ENCODE measurements around the gene SGK1. TPM values are rescaled to one million over a fixed set of nuclear protein-coding genes. Genes with fewer than 3 reads are reported as not detected.
"Not testable (repeated sequence)": the region's sequence is repeated elsewhere in the genome, so short reads cannot be mapped to it uniquely, and the experiment has no call there.

Gene SGK1
- total RNA-seq, 1 donor from 2014 or later: 175 TPM

DNA sequence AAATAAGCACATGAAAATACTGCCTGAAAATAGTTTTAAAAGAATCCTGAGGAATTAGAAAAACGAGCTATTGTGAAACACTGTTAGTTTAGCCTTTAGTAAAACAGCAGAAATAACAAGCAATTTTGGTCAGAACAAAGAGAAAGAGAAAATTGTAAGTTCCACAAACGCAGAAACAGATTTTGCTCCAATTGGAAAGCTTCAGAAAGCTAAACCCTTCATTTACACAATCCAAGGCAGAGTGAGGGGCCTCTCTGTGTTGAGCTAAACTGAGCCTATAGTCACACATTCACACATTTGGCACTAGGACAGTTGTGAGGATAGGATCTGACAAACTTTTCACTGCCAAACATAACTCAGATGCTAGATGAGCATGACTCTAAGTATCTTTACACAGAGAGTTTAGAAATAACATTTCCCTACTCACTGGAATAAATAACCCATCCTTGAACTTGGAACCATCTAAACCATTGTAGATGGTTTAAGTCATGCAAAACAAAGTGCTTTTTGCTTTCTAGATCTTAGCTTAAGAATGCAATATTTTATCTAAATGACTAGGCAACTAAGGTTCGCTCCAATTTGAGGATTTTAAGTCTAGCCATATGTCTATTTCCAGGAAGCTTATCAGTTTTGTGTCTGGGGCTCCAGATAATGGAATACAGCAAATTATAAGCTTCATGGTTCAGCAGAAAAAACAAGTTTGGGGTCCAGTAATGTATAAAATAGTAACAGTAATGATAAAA is 122.6 kb downstream of the SGK1 start:
- no peak for DNase-seq (ENCODE audit: low read depth)
- TF ChIP-seq, protein P1, sequence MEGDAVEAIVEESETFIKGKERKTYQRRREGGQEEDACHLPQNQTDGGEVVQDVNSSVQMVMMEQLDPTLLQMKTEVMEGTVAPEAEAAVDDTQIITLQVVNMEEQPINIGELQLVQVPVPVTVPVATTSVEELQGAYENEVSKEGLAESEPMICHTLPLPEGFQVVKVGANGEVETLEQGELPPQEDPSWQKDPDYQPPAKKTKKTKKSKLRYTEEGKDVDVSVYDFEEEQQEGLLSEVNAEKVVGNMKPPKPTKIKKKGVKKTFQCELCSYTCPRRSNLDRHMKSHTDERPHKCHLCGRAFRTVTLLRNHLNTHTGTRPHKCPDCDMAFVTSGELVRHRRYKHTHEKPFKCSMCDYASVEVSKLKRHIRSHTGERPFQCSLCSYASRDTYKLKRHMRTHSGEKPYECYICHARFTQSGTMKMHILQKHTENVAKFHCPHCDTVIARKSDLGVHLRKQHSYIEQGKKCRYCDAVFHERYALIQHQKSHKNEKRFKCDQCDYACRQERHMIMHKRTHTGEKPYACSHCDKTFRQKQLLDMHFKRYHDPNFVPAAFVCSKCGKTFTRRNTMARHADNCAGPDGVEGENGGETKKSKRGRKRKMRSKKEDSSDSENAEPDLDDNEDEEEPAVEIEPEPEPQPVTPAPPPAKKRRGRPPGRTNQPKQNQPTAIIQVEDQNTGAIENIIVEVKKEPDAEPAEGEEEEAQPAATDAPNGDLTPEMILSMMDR (conservative IDR thresholded peaks at IDR 0.05; ENCODE audit: low read depth, low read length): no peak

DNA sequence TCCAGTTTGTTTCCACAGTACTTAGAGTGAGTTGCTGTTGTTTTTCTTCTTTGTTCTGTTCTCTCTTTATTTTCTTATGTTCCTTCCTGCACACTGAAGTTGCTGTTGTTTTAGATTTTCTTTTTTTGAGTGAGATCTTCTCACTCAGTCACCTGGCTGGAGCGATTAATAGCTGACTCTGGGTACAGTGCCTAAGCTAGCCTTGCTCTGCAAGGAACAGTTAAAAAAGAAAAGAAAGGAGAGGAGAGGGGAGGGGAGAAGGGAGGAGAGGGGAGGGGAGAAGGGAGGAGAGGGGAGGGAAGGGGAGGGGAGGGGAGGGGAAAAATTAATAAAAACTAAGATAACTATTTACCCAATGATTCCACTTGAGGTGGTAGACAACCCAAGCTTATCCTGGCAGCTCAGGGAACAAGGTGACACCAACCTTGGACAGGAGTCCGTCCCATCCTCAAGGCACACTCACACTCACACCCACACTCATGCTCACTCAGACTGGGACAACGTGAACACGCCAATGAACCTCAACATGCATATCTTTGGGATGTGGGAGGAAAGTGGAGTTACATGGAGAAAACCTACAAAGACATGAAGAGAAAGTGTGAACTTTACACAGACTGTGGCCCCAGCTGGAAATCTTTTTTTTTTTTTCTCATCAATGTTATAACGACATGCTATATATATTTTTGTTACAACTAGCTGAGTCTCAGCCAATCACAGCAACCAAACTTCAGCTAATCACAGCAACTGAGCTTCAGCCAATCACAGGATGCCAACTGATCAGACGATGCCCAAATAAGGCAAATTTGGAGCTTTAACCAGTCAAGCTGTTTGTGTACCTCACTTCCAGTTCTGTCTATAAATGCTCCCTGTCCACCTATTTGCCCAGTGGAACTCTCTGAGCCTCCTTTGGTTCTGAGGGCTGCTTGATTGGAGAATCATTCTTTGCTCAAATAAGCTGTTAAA is 124.1 kb downstream of the SGK1 start:
- H3K4me3 ChIP-seq (ENCODE audit: low read depth, low read length): no peak overlapping the region
- TF ChIP-seq, protein P1 (conservative IDR thresholded peaks at IDR 0.05; ENCODE audit: low read depth, low read length): no peak
- no peak for DNase-seq (ENCODE audit: low read depth)

More for the DNA sequence above, 122.6 kb downstream of the SGK1 start:
- no peak overlapping the region for H3K4me3 ChIP-seq (ENCODE audit: low read depth, low read length)

DNA sequence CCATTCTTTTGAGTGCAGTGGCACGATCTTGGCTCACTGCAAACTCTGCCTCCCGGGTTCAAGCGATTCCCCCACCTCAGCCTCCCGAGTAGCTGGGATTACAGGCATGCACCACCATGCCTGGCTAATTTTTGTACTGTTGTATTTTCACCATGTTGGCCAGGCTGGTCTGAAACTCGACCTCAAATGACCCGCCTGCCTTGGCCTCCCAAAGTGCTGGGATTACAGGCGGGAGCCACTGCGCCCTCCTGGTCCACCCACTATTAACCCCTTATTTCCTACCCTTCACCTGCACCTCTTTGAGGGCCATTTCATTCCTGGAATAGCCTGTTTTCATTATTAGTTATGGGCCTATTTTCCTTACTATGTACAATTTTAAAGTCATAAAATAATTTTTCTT is 125.3 kb downstream of the SGK1 start:
- not testable (repeated sequence) for H3K4me3 ChIP-seq (ENCODE audit: low read depth, low read length); DNase-seq (ENCODE audit: low read depth)

DNA sequence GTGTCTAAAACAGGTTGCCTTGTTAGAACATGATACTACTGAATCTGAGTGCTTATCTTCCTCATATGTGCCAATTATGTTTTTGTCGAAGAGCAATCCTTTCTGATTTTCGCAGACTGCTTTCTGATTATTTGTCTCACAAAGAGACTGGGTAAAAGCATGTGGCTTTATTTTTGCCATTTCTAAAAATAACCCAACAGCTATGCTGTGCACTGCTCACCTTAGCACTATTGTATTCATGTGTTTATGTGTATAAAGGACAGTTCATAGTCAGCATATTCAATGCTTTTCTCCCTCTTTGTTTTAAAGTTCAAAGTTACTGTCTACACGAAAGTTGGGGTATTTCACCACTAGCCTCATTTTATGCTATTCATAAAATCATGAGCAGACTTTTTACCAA is 127.0 kb downstream of the SGK1 start:
- TF ChIP-seq, protein P1 (conservative IDR thresholded peaks at IDR 0.05; ENCODE audit: low read depth, low read length): no peak
- H3K4me3 ChIP-seq (ENCODE audit: low read depth, low read length): no peak overlapping the region
- DNase-seq (ENCODE audit: low read depth): no peak

DNA sequence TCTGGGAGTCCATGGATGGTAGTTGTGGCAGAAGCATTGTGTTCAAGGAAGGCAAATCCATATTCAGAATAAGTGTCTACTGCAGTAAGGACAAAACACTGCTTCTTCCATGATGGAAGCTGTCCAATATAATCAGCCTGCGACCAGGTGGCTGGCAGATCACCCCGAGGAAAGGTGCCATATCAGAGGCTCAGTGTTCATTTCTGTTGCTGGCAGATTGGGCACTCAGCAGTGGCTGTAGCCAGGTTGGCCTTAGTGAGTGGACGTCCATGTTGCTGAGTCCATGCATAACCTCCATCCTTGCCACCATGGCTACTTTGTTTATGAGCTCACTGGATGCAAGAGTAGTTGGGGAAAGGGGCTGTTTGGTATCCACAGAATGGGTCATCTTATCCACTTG is 130.2 kb downstream of the SGK1 start:
- TF ChIP-seq, protein P1 (conservative IDR thresholded peaks at IDR 0.05; ENCODE audit: low read depth, low read length): no peak

DNA sequence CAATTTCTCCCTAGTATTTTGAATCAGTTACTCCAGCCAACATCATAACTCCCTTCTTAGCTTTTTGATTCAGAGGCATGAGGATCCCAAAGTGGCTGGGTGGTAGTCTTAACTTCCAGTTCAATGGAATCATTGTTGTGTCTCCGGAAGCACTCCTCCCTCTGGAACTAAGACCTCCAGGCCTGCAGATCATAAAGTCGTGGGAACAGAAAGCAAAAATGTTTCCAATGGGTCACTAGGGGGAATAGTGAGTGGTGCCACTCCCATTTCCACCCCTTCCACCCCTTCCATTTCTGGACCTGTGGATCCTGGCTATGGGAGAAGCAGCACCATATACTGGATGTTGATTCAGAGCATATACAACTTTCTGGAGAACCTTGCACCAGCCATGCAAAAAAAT is 130.8 kb downstream of the SGK1 start:
- TF ChIP-seq, protein P1 (conservative IDR thresholded peaks at IDR 0.05; ENCODE audit: low read depth, low read length): no peak
- DNase-seq (ENCODE audit: low read depth): no peak
- H3K4me3 ChIP-seq (ENCODE audit: low read depth, low read length): no peak overlapping the region

More for the DNA sequence above, 130.2 kb downstream of the SGK1 start:
- H3K4me3 ChIP-seq (ENCODE audit: low read depth, low read length): no peak overlapping the region
- no peak for DNase-seq (ENCODE audit: low read depth)

DNA sequence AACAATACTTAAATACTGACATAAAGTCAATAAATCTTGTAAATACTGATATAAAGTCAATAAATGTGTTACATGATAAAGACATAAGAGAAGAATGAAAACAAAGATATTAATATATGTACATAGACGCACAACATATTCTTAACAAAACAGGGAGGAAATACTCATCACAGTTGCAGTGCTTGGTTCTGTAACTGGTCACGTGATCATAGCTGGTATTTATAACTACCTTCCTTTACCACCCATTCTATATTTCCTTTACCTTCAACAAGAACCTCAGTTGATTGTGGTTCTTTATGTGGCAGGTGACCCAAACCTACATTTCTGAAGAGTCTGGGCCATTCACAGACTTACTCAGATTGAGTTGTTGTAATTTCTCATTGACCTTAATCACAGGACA is 131.6 kb downstream of the SGK1 start:
- no peak for DNase-seq (ENCODE audit: low read depth)
- H3K4me3 ChIP-seq (ENCODE audit: low read depth, low read length): no peak overlapping the region
- TF ChIP-seq, protein P1 (conservative IDR thresholded peaks at IDR 0.05; ENCODE audit: low read depth, low read length): no peak

Data from epithelial cell of proximal tubule (primary cell).